ENCODE results near the gene PSAPL1. TPM values are rescaled to one million over a fixed set of nuclear protein-coding genes. Genes with fewer than 3 reads are reported as not detected.

Gene PSAPL1
- total and polyA plus RNA-seq, 2 donors (not counting 1 experiment from before 2014, with no cell fraction given) = not detected

- H3K4me2 ChIP-seq (ENCODE audit: extremely low read depth, insufficient read depth, low read length) = no peak overlapping the region
- no peaks in the 10 kb centered on the region for H3K79me2 ChIP-seq (ENCODE audit: control insufficient read depth, insufficient read depth, low read length)
- no peak overlapping the region for H3K9ac ChIP-seq (ENCODE audit: insufficient read depth, low read length)
- no peaks in the 10 kb centered on the region for H3K4me1 ChIP-seq (ENCODE audit: control insufficient read depth, extremely low read depth, insufficient read depth, low read length)
- no peak for DNase-seq (ENCODE audit: low read depth in 2 of 2)
- H3K9me3 ChIP-seq (ENCODE audit: control insufficient read depth, insufficient read depth, low read depth, low read length) = no peaks in the 10 kb centered on the region
- H2AFZ ChIP-seq (ENCODE audit: low read length) = no peak overlapping the region
- H3K27ac ChIP-seq (ENCODE audit: insufficient read depth, low read length) = no peak overlapping the region
- TF ChIP-seq CTCF (conservative IDR thresholded peaks at IDR 0.05 in 1 of 2, IDR thresholded peaks at IDR 0.05 in 1 of 2; ENCODE audit: low read depth in 1 of 2, low read length in 2 of 2) = no peak
- no peak for TF ChIP-seq EZH2 (IDR thresholded peaks at IDR 0.05; ENCODE audit: low read length, missing control alignments)
- H3K36me3 ChIP-seq (ENCODE audit: control insufficient read depth, insufficient read depth, low read length) = no peaks in the 10 kb centered on the region
- no peak overlapping the region for H3K4me3 ChIP-seq (replicated peaks in 1 of 4; ENCODE audit: control extremely low read depth in 1 of 4, insufficient read depth in 1 of 4, low read depth in 3 of 4, low read length in 4 of 4)
- H4K20me1 ChIP-seq (ENCODE audit: control insufficient read depth, extremely low read depth, insufficient read depth, low read length) = no peaks in the 10 kb centered on the region
- no peaks in the 10 kb centered on the region for H3K27me3 ChIP-seq (ENCODE audit: control insufficient read depth, insufficient read depth, low read length)
Measured at GRCh38 chr4:7469023-7469422, 34.3 kb upstream of the PSAPL1 start.

GRCh38 chr4:7467471-7467870, 32.7 kb upstream of the PSAPL1 start:
- no peak overlapping the region for H3K4me3 ChIP-seq (replicated peaks in 1 of 4; ENCODE audit: control extremely low read depth in 1 of 4, insufficient read depth in 1 of 4, low read depth in 3 of 4, low read length in 4 of 4)
- no peak for TF ChIP-seq EZH2 (IDR thresholded peaks at IDR 0.05; ENCODE audit: low read length, missing control alignments)
- TF ChIP-seq CTCF (conservative IDR thresholded peaks at IDR 0.05 in 1 of 2, IDR thresholded peaks at IDR 0.05 in 1 of 2; ENCODE audit: low read depth in 1 of 2, low read length in 2 of 2) = no peak
- H3K79me2 ChIP-seq (ENCODE audit: control insufficient read depth, insufficient read depth, low read length) = no peaks in the 10 kb centered on the region
- H3K9ac ChIP-seq (ENCODE audit: insufficient read depth, low read length) = no peak overlapping the region
- H3K4me2 ChIP-seq (ENCODE audit: extremely low read depth, insufficient read depth, low read length) = no peak overlapping the region
- H3K36me3 ChIP-seq (ENCODE audit: control insufficient read depth, insufficient read depth, low read length) = no peaks in the 10 kb centered on the region
- no peaks in the 10 kb centered on the region for H4K20me1 ChIP-seq (ENCODE audit: control insufficient read depth, extremely low read depth, insufficient read depth, low read length)
- H3K9me3 ChIP-seq (ENCODE audit: control insufficient read depth, insufficient read depth, low read depth, low read length) = no peaks in the 10 kb centered on the region
- H3K27me3 ChIP-seq (ENCODE audit: control insufficient read depth, insufficient read depth, low read length) = no peaks in the 10 kb centered on the region
- no peak overlapping the region for H3K27ac ChIP-seq (ENCODE audit: insufficient read depth, low read length)
- DNase-seq (ENCODE audit: low read depth in 2 of 2) = no peak
- no peak overlapping the region for H2AFZ ChIP-seq (ENCODE audit: low read length)
- H3K4me1 ChIP-seq (ENCODE audit: control insufficient read depth, extremely low read depth, insufficient read depth, low read length) = no peaks in the 10 kb centered on the region

- Histone ChIP-seq H3K4me3 (replicated peaks in 1 of 4; ENCODE audit: control extremely low read depth in 1 of 4, insufficient read depth in 1 of 4, low read depth in 3 of 4, low read length in 4 of 4) (no peak overlapping the region), H2AFZ (ENCODE audit: low read length) (no peak overlapping the region), H3K79me2 (ENCODE audit: control insufficient read depth, insufficient read depth, low read length) (no peaks in the 10 kb centered on the region), H3K27ac (ENCODE audit: insufficient read depth, low read length) (no peak overlapping the region), H3K9me3 (ENCODE audit: control insufficient read depth, insufficient read depth, low read depth, low read length) (no peaks in the 10 kb centered on the region), H3K36me3 (ENCODE audit: control insufficient read depth, insufficient read depth, low read length) (no peaks in the 10 kb centered on the region), H4K20me1 (ENCODE audit: control insufficient read depth, extremely low read depth, insufficient read depth, low read length) (no peaks in the 10 kb centered on the region), H3K4me1 (ENCODE audit: control insufficient read depth, extremely low read depth, insufficient read depth, low read length) (no peaks in the 10 kb centered on the region), H3K4me2 (ENCODE audit: extremely low read depth, insufficient read depth, low read length) (no peak overlapping the region), H3K9ac (ENCODE audit: insufficient read depth, low read length) (no peak overlapping the region), H3K27me3 (ENCODE audit: control insufficient read depth, insufficient read depth, low read length) (no peaks in the 10 kb centered on the region)
- no peak for DNase-seq (ENCODE audit: low read depth in 2 of 2)
- TF ChIP-seq EZH2 (IDR thresholded peaks at IDR 0.05; ENCODE audit: low read length, missing control alignments) (no peak), CTCF (conservative IDR thresholded peaks at IDR 0.05 in 1 of 2, IDR thresholded peaks at IDR 0.05 in 1 of 2; ENCODE audit: low read depth in 1 of 2, low read length in 2 of 2) (no peak)
Measured at GRCh38 chr4:7466904-7467303, 32.2 kb upstream of the PSAPL1 start.
